GM21528 (cell line): ENCODE results near the gene CTDSPL.
"Not testable (repeated sequence)": the region's sequence is repeated elsewhere in the genome, so short reads cannot be mapped to it uniquely, and the experiment has no call there.

Experiments
- ATAC-seq: cut with Tn5 transposase; IDR thresholded peaks from one replicate; pipeline ENCODE4 v1.9.1; 2021; ENCODE audit warnings: mild to moderate bottlenecking, moderate library complexity; ENCODE audit not compliant: unreplicated experiment, low FRiP score

The CTDSPL gene

GRCh38 chr3:37982331-37982730, 120.7 kb downstream of the CTDSPL start:
- ATAC-seq = no peak

GRCh38 chr3:37984051-37984450, 122.4 kb downstream of the CTDSPL start:
- ATAC-seq = no peak

GRCh38 chr3:37984596-37984995, 122.9 kb downstream of the CTDSPL start:
- ATAC-seq = no peak

- no peak for ATAC-seq
These were observed 124.1 kb downstream of the CTDSPL start for GRCh38 chr3:37985637-37986320.

GRCh38 chr3:37986479-37987314, 125.0 kb downstream of the CTDSPL start:
- ATAC-seq = no peak

GRCh38 chr3:37987315-37987697, 125.6 kb downstream of the CTDSPL start:
- ATAC-seq = no peak

GRCh38 chr3:37987751-37988179, 126.1 kb downstream of the CTDSPL start:
- no peak for ATAC-seq

GRCh38 chr3:37988376-37988775, 126.7 kb downstream of the CTDSPL start:
- ATAC-seq = not testable (repeated sequence)

- no peak for ATAC-seq
These were observed 127.3 kb downstream of the CTDSPL start for GRCh38 chr3:37988931-37989525.

- no peak for ATAC-seq
These were observed 128.3 kb downstream of the CTDSPL start for GRCh38 chr3:37989821-37990480.

- ATAC-seq = no peak
These were observed 128.8 kb downstream of the CTDSPL start, which contains the start of gene VILL for GRCh38 chr3:37990527-37990926. Gene VILL (plus strand): TSS chr3:37990786. CDS start chr3:37993673, 2,887 bp downstream.

- no peak for ATAC-seq
These were observed 129.4 kb downstream of the CTDSPL start for GRCh38 chr3:37991109-37991508.

GRCh38 chr3:37991823-37992222, 130.1 kb downstream of the CTDSPL start:
- no peak for ATAC-seq

GRCh38 chr3:37992271-37993066, 130.8 kb downstream of the CTDSPL start:
- no peak for ATAC-seq

- ATAC-seq = no peak
These were observed 131.4 kb downstream of the CTDSPL start for GRCh38 chr3:37993067-37993455.

GRCh38 chr3:37993460-37993819, 131.8 kb downstream of the CTDSPL start:
- ATAC-seq = no peak

- ATAC-seq = peak; percentile 61
These were observed 132.3 kb downstream of the CTDSPL start for GRCh38 chr3:37993820-37994638.

- ATAC-seq = no peak
These were observed 132.9 kb downstream of the CTDSPL start for GRCh38 chr3:37994639-37994972.
